ENCODE results near the gene FHIT.
"Not testable (repeated sequence)": the region's sequence is repeated elsewhere in the genome, so short reads cannot be mapped to it uniquely, and the experiment has no call there.

FHIT gene

DNA sequence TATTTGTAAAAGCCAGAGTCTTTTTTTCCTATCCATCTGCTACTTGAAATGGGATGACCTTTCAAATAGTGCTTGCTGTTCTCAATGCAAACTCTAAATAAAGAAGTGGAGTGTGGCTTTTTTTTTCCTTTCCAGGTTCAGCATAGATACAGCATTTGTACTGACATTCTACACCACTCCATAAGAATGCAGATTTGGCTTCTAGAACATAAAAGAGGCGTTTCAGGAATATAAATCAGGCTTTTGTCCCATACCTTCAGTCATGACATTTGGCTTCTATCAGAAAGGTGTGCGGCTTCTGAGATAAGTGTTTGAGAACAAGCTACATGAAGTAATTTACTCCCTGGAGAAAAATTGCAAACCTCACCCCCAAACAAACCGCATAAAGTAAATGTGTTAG, 553.1 kb downstream of the FHIT start:
- Histone ChIP-seq H3K27ac (ENCODE audit: low read depth, low read length) (no peak overlapping the region), H3K27me3 (ENCODE audit: control insufficient read depth, insufficient read depth, low read length) (no peaks in the 10 kb centered on the region), H3K4me1 (ENCODE audit: control insufficient read depth, insufficient read depth, low read length) (peaks cover 15% of the 10 kb centered on the region), H3K9me3 (ENCODE audit: control insufficient read depth, insufficient read depth, low read depth, low read length) (no peaks in the 10 kb centered on the region; the same call in 1 of the 2 replicates), H3K36me3 (ENCODE audit: control insufficient read depth, insufficient read depth, low read length) (no peaks in the 10 kb centered on the region), H3K9ac (ENCODE audit: low read length) (no peak overlapping the region), H3K4me3 (ENCODE audit: low read depth, low read length) (no peak overlapping the region)

DNA sequence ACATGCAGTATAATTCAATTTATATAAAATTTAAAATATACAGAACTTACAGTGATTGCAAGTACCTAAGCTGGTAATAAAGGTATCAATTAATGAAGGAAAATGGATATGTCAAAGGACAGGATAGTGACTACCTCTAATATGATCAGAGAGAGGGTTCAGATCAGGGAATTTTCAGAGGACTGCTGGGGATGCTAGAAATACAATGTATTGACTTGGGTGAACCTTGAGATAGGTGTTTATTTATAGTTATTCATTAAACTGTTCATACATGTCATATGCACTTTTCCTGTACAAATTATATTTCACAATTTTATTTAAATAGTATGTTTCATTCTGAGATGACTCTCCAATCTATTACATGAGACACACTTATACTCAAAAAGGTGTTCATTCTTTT, 554.1 kb downstream of the FHIT start:
- Histone ChIP-seq H3K27me3 (ENCODE audit: control insufficient read depth, insufficient read depth, low read length) (no peaks in the 10 kb centered on the region), H3K27ac (ENCODE audit: low read depth, low read length) (no peak overlapping the region), H3K4me3 (ENCODE audit: low read depth, low read length) (no peak overlapping the region), H3K9ac (ENCODE audit: low read length) (no peak overlapping the region), H3K4me1 (ENCODE audit: control insufficient read depth, insufficient read depth, low read length) (peaks cover 15% of the 10 kb centered on the region), H3K9me3 (ENCODE audit: control insufficient read depth, insufficient read depth, low read depth, low read length) (peaks cover 8% of the 10 kb centered on the region), H3K36me3 (ENCODE audit: control insufficient read depth, insufficient read depth, low read length) (no peaks in the 10 kb centered on the region)

GRCh38 chr3:60696428-60697125, 554.7 kb downstream of the FHIT start:
- H3K9me3 ChIP-seq (ENCODE audit: control insufficient read depth, insufficient read depth, low read depth, low read length) = peaks cover 8% of the 10 kb centered on the region
- H3K4me3 ChIP-seq (ENCODE audit: low read depth, low read length) = no peak overlapping the region
- no peaks in the 10 kb centered on the region for H3K36me3 ChIP-seq (ENCODE audit: control insufficient read depth, insufficient read depth, low read length)
- H3K27ac ChIP-seq (ENCODE audit: low read depth, low read length) = no peak overlapping the region
- H3K27me3 ChIP-seq (ENCODE audit: control insufficient read depth, insufficient read depth, low read length) = no peaks in the 10 kb centered on the region
- H3K4me1 ChIP-seq (ENCODE audit: control insufficient read depth, insufficient read depth, low read length) = peaks cover 15% of the 10 kb centered on the region
- H3K9ac ChIP-seq (ENCODE audit: low read length) = no peak overlapping the region

- Histone ChIP-seq H3K4me1 (ENCODE audit: control insufficient read depth, insufficient read depth, low read length) (peaks cover 16% of the 10 kb centered on the region; the same call in 1 of the 2 replicates), H3K9me3 (ENCODE audit: control insufficient read depth, insufficient read depth, low read depth, low read length) (no peaks in the 10 kb centered on the region; the same call in 1 of the 2 replicates), H3K27ac (ENCODE audit: low read depth, low read length) (no peak overlapping the region), H3K27me3 (ENCODE audit: control insufficient read depth, insufficient read depth, low read length) (no peaks in the 10 kb centered on the region), H3K36me3 (ENCODE audit: control insufficient read depth, insufficient read depth, low read length) (no peaks in the 10 kb centered on the region), H3K9ac (ENCODE audit: low read length) (no peak overlapping the region), H3K4me3 (ENCODE audit: low read depth, low read length) (no peak overlapping the region)
These were observed 575.8 kb downstream of the FHIT start for GRCh38 chr3:60675424-60675823.

DNA sequence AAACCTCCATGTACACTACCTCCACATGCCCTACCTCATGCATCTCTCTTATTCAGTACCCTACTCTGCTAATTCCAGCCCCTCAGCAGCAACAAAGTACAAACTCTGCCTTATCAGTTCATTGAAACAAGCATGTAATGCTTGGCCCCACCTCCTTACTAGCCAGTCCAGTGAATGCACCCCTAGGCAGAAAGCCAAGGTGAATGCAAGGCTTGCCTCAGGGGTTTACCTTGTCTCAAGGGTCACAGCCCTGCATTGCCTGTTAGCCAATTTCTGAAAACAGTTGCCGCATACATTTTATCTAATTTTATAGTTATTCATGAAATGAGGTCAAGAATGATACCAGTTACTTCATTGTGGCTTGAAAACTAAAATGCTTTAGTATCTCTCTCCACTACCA, 576.4 kb downstream of the FHIT start:
- H3K27me3 ChIP-seq (ENCODE audit: control insufficient read depth, insufficient read depth, low read length) = no peaks in the 10 kb centered on the region
- H3K9ac ChIP-seq (ENCODE audit: low read length) = no peak overlapping the region
- peaks cover 21% of the 10 kb centered on the region; the same call in 1 of the 2 replicates for H3K4me1 ChIP-seq (ENCODE audit: control insufficient read depth, insufficient read depth, low read length)
- no peak overlapping the region for H3K4me3 ChIP-seq (ENCODE audit: low read depth, low read length)
- no peaks in the 10 kb centered on the region for H3K36me3 ChIP-seq (ENCODE audit: control insufficient read depth, insufficient read depth, low read length)
- no peak overlapping the region for H3K27ac ChIP-seq (ENCODE audit: low read depth, low read length)
- H3K9me3 ChIP-seq (ENCODE audit: control insufficient read depth, insufficient read depth, low read depth, low read length) = no peaks in the 10 kb centered on the region; the same call in 1 of the 2 replicates

DNA sequence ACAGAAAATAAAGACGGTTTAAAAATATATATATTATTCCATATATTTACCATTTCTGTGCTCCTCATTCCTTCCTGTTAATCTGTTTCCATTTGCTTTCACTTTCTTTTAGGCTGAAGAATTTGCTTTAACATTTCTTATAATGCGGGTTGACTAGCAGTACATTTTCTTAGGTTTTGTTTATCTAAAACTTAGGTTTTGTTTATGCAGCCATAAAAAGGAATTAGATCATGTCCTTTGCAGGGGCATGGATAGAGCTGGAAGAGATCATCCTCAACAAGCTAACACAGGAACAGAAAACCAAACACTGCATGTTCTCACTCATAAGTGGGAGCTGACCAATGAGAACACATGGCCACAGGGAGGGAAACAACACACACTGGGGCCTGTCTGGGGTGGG, 578.1 kb downstream of the FHIT start:
- Histone ChIP-seq H3K4me3 (ENCODE audit: low read depth, low read length) (no peak overlapping the region), H3K36me3 (ENCODE audit: control insufficient read depth, insufficient read depth, low read length) (no peaks in the 10 kb centered on the region), H3K4me1 (ENCODE audit: control insufficient read depth, insufficient read depth, low read length) (peaks cover 31% of the 10 kb centered on the region; the same call in 1 of the 2 replicates), H3K27ac (ENCODE audit: low read depth, low read length) (0 out of 2 replicates have a peak overlapping the region, but pooled peaks have one; percentile 66), H3K9ac (ENCODE audit: low read length) (no peak overlapping the region), H3K27me3 (ENCODE audit: control insufficient read depth, insufficient read depth, low read length) (no peaks in the 10 kb centered on the region), H3K9me3 (ENCODE audit: control insufficient read depth, insufficient read depth, low read depth, low read length) (no peaks in the 10 kb centered on the region; the same call in 1 of the 2 replicates)

- H3K27me3 ChIP-seq (ENCODE audit: control insufficient read depth, insufficient read depth, low read length); H3K9ac ChIP-seq (ENCODE audit: low read length); H3K9me3 ChIP-seq (ENCODE audit: control insufficient read depth, insufficient read depth, low read depth, low read length); H3K4me3 ChIP-seq (ENCODE audit: low read depth, low read length); H3K36me3 ChIP-seq (ENCODE audit: control insufficient read depth, insufficient read depth, low read length): not testable (repeated sequence)
- H3K27ac ChIP-seq (ENCODE audit: low read depth, low read length) = peak overlapping the region; percentile 75; the same call in 1 of the 2 replicates
- H3K4me1 ChIP-seq (ENCODE audit: control insufficient read depth, insufficient read depth, low read length) = peaks cover 31% of the 10 kb centered on the region; the same call in 1 of the 2 replicates
These were observed 578.9 kb downstream of the FHIT start for GRCh38 chr3:60672337-60672736.

DNA sequence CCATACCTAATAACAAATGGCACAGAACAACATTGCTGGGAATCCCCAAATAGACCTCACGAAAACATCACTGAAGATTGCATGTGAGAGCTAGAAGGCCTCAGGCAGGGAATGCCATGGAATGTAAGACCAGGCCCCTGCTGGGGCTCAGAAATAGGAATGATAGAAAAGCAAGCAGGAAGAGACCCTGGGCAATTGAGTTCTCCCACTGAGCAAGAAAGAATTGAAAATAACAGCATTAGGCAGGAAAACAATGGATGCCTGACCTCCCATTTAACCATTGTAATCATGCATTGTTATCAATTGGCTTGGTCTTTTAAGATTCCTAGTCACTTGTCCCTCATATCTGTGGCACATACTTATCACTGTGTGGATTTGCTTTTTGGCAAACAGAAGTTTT, 581.6 kb downstream of the FHIT start:
- H3K4me1 ChIP-seq (ENCODE audit: control insufficient read depth, insufficient read depth, low read length) = peaks cover 31% of the 10 kb centered on the region; the same call in 1 of the 2 replicates
- no peak overlapping the region for H3K9ac ChIP-seq (ENCODE audit: low read length)
- no peaks in the 10 kb centered on the region for H3K27me3 ChIP-seq (ENCODE audit: control insufficient read depth, insufficient read depth, low read length)
- peak overlapping the region; percentile 81 for H3K27ac ChIP-seq (ENCODE audit: low read depth, low read length)
- H3K36me3 ChIP-seq (ENCODE audit: control insufficient read depth, insufficient read depth, low read length) = no peaks in the 10 kb centered on the region
- no peaks in the 10 kb centered on the region; the same call in 1 of the 2 replicates for H3K9me3 ChIP-seq (ENCODE audit: control insufficient read depth, insufficient read depth, low read depth, low read length)
- H3K4me3 ChIP-seq (ENCODE audit: low read depth, low read length) = no peak overlapping the region

DNA sequence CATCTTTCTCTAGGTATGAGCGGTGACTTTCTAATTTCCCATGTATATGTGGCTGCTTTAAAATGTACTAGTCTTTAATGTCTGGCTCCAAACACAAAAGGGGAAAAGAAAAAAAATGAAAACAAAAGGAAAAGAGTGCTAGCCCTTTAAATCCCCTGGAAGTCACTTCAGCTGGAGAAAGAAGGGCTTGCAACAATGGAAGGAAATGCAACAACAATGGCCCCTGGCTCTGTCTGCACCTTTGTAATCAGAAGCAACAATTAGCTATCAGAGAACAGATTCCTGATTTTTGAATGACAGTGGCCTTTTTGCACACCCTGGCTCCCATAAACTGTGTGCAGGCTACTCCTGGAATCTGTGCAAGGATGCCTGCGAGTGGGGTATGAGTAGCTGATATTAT, 591.2 kb downstream of the FHIT start:
- Histone ChIP-seq H3K27ac (ENCODE audit: low read depth, low read length) (no peak overlapping the region), H3K27me3 (ENCODE audit: control insufficient read depth, insufficient read depth, low read length) (no peaks in the 10 kb centered on the region)

DNA sequence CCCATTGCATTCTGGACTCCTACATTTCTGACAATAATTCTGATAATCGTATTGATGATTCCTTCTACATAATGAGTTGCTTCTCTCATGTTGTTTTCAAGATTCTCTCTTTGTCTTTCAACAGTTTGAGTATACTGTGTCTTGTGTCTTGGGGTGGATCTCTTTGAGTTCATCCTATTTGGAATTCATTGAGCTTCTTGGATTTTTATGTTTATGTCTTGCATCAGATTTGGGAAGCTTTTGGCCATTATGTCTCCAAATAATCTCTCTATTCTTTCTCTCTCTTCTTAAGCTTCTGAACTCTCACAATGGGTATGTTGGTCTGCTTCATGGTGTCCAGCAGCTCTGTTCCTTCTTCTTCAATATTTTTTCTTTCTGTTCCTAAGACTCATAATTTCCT, 592.2 kb downstream of the FHIT start:
- Histone ChIP-seq H3K9ac (ENCODE audit: low read length) (no peak overlapping the region), H3K27me3 (ENCODE audit: control insufficient read depth, insufficient read depth, low read length) (no peaks in the 10 kb centered on the region), H3K4me1 (ENCODE audit: control insufficient read depth, insufficient read depth, low read length) (peaks cover 4% of the 10 kb centered on the region; the same call in 1 of the 2 replicates), H3K36me3 (ENCODE audit: control insufficient read depth, insufficient read depth, low read length) (no peaks in the 10 kb centered on the region), H3K9me3 (ENCODE audit: control insufficient read depth, insufficient read depth, low read depth, low read length) (peaks cover 16% of the 10 kb centered on the region), H3K4me3 (ENCODE audit: low read depth, low read length) (no peak overlapping the region), H3K27ac (ENCODE audit: low read depth, low read length) (no peak overlapping the region)

More for the DNA sequence above, 591.2 kb downstream of the FHIT start:
- peaks cover 18% of the 10 kb centered on the region for H3K9me3 ChIP-seq (ENCODE audit: control insufficient read depth, insufficient read depth, low read depth, low read length)
- no peak overlapping the region for H3K4me3 ChIP-seq (ENCODE audit: low read depth, low read length)
- H3K4me1 ChIP-seq (ENCODE audit: control insufficient read depth, insufficient read depth, low read length) = peaks cover 4% of the 10 kb centered on the region; the same call in 1 of the 2 replicates
- H3K36me3 ChIP-seq (ENCODE audit: control insufficient read depth, insufficient read depth, low read length) = no peaks in the 10 kb centered on the region
- H3K9ac ChIP-seq (ENCODE audit: low read length) = no peak overlapping the region

- Histone ChIP-seq H3K27me3 (ENCODE audit: control insufficient read depth, insufficient read depth, low read length) (no peaks in the 10 kb centered on the region), H3K9ac (ENCODE audit: low read length) (no peak overlapping the region), H3K36me3 (ENCODE audit: control insufficient read depth, insufficient read depth, low read length) (no peaks in the 10 kb centered on the region), H3K4me3 (ENCODE audit: low read depth, low read length) (no peak overlapping the region), H3K27ac (ENCODE audit: low read depth, low read length) (no peak overlapping the region), H3K9me3 (ENCODE audit: control insufficient read depth, insufficient read depth, low read depth, low read length) (peaks cover 12% of the 10 kb centered on the region), H3K4me1 (ENCODE audit: control insufficient read depth, insufficient read depth, low read length) (peaks cover 4% of the 10 kb centered on the region; the same call in 1 of the 2 replicates)
These were observed 593.3 kb downstream of the FHIT start for GRCh38 chr3:60657972-60658371.
